Activated T-helper 9 cell treated with anti-CD3 and anti-CD28 coated beads, Interleukin-2, amount 50 U/mL, for 16 hours (primary cell): ENCODE results near the gene CNDP1.
A peak's percentile ranks its signal among the peaks of the same experiment; 100 is the strongest.
"Not testable (repeated sequence)": the region's sequence is repeated elsewhere in the genome, so short reads cannot be mapped to it uniquely, and the experiment has no call there.

Experiments used
- DNase-seq: peaks from one replicate; pipeline ENCODE4 v3.0.0-alpha.2; 2020; ENCODE audit warnings: low read depth

CNDP1 gene

DNA sequence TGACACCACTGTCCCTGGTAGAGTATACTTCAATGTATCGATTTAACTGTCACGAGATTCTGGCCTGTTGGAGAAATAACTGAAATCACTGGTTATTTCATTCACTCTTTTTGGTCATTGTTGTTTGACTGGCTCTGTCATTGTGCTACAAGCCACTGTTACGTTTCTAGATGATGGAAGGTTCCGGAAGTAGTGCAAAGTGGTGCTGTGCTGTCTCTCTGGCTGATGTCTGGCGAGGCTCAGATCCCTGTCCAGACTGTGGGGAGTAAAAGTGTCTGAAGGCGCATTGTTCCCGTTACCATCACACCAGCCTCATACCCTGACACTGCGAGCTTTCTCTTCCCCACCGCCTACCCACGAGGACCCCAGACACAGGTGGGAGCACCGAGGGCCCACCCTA, 11.7 kb downstream of the CNDP1 start:
- DNase-seq: no peak

DNA sequence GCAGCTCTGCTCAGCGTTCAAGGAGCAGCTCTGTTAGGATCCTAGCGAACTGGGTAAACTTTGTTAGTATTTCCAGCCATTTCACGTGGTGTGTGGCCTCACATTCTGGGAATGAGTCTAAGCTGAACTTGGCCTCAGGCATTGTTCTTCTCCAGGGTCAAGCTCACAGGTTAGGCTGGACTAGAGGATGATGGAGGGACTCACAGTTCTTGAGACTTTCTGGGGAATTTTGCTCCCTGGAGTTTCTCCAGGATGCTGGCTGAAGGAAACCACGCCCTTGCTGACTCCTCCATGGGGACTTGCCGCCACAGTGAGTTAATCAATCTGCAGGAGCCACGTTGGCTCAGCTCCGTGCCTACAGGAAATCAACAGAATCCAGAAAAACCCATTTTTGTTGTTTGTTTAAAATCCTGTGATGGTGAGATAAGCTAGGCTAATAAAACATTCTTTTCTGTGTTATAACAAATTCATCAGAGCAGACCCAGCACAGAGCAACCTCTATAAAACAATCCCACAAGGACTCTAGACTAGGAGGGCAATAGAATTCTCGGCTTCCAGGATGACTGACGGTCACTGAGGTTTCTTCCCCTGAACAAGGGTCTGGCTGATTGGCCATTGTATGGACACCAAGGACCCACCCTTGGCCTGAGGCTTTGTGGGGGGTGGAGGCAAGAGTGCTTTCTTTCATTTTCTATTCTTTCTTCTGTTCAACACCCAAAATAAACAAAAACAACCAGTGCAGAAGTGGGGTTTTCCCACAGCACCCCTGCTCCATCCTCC, 12.6 kb downstream of the CNDP1 start:
- DNase-seq: no peak

DNA sequence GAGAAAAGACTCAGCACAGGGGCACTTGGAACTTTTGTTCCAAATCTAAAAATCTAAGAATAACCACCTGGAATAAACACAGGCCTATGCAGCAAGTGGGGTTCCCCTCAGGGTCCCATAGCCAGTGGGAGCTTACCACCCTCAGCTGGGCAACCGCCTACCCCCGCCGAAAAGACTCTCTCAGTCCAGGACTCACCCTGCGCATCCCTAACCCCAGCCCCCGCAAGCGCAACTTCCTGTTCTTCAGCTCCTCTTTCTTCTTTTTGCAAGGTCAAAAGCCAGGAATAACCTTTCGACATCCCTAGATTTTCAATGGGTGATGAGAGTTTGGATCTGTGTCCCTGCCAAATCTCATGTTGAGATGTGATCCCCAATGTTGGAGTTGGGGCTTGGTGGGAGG, 13.6 kb downstream of the CNDP1 start:
- no peak for DNase-seq

DNA sequence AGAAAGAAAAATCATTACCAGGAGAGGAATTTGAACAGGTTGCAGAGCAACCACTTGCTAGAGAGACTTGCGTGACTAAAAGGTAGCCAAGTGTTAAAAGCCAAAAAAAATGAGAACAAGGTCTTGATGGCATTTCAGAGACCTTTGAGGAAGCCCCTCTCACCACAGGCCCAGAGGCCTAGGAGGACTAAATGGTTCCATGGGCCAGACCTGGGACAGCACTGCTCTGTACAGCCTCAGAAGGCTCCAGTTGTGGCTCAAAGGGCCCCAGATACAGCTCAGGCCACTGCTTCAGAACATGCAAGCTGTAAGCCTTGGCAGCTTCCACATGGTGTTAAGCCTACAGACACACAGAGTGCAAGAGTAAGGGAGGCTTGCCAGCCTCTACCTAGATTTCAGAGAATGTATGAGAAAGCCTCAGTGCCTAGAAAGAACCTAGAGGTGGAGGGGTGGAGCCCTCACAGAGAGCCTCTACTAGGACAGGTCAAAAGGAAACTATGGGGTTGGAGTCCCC, 15.3 kb downstream of the CNDP1 start:
- no peak for DNase-seq

DNA sequence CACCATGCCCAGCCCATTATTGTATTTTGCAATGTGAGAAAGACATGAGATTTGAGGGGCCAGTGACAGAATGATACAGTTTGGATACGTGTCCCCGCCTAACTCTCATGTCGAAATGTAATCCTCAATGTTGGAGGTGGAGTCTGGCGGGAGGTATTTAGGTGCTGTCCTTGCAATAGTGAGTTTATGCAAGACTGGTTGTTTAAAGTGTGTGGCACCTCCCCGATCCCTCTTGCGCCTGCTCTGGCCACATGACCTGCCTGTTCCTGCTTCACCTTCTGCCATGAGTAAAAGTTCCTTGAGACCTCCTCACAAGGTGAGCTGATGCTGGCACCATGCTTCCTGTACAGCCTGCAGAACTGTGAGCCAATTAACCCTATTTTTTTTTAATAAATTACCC, 16.6 kb downstream of the CNDP1 start:
- no peak for DNase-seq

DNA sequence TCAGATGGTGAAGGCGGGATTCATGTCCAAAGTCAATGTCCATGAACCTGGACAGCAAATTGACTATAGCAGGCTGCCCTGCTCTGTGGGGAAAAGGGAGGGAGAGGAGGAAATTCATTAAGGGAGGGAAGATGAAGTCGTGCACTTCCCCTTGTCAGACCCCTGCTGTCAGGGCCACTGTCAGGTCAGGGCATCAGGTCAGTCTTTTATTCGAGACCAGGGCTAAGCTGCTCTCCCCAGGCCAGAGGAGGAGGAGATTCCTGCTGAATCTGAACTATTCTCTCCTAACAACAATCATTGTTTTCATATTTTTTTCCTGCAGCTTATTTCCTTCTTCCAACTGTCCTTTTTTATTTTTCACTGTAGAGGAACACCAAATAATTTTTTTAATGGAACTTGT, 17.2 kb downstream of the CNDP1 start:
- no peak for DNase-seq

DNA sequence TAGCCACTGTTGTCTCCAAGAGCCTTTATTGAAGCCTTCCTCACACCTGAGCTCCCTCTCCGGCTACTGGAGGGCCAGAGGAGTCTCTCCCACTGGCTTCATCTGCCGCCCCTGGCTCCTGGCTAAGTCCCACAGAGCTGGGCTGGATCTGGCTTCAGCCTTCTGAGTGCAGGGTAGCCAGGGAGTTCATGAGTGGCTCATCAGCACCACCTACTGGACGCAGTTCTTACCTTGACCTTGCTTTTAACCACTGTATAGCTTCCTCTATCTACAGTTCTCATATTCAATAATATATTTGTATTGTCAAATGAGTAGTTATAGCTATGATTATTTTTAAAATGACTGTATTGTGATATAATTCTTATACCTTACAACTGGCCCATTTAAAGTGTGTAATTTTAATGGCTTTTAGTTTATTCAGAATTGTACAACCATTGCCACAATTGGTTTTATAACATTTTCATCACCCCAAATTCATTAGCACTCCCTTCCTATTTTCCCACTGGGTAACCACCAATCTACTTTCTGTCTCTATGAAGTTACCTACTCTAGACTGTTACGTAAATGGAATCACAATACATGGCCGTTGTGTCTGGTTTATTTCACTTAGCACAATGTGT, 17.7 kb downstream of the CNDP1 start:
- DNase-seq: peak; percentile 55

DNA sequence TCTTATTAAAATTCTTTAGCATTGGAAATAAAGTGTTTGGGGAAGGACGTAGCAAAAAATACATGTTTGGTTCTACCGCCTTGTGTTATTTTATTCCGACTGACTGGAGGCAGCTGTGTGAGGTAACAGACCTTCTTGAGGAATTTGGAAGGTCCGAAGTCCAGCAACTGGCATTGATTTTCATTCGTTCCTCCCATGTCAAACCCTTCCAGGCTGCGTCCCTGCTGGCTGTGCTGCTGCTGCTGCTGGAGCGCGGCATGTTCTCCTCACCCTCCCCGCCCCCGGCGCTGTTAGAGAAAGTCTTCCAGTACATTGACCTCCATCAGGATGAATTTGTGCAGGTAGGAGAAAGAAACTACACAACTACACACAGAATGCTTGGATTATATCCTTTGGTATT, 21.8 kb downstream of the CNDP1 start:
- DNase-seq: no peak

DNA sequence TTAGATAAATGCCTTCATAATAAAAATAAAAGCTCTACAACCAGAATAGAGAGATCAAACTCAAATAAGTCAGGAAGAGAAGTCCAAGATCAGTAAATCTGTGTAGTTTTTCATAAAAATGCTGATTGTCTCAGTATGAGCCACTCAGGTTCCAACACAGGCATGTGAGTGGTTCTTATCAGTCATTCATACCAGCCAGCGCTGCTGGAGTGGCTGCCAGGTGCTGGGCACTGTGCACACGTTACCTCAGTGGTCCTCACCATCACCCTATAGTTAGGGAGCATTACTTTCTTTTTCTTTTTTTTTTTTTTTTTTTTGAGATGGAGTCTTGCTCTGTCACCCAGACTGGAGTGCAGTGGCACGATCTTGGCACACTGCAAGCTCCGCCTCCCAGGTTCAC, 23.8 kb downstream of the CNDP1 start:
- DNase-seq: no peak

DNA sequence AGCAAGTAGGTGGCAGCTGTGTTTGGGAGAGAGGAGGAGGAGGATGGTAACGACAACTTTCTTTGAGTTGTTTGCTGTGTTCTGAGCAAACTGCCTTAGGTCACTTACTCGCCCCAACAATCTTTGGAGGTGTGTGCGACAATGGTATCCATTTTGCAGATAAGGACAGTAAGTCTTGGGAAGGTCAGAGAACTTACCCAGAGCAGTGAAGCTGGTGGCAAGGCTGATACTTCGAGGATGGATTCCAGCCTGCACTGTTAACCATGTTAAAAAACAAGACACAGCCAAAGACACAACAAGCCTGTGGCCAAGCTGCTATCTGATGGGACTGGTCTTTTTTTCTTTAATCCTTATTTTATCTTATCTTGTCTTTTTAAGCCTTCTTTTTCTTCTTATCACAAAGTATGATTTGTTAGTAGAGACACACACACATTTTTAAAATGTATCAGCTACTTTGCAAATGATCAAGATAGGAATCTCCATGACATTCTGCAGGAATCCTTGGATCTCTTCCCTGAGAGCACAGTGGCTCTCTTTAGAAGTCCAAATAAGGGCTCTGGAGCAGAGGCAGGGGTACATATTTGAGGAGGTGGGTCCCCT, 27.9 kb downstream of the CNDP1 start:
- no peak for DNase-seq

DNA sequence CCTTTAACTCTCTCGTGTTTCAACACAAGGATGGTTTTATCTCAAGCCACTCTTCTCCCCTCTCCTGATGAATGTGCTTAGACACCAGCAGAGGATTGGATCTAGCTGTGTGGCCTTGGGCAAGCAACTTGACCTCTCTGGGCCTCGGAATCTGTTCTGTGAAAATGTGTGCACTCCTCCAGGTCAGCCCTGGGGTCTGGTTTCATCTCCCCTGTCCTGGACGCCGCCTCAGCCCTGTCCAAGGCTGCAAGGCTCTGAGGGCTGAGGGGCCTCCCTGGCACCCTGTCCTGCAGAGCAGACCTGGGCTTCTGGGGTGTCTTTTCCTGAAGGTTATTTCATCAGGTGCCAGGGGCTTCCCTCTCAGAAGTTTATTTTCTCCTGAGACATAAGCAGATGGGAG, 28.5 kb downstream of the CNDP1 start:
- no peak for DNase-seq

DNA sequence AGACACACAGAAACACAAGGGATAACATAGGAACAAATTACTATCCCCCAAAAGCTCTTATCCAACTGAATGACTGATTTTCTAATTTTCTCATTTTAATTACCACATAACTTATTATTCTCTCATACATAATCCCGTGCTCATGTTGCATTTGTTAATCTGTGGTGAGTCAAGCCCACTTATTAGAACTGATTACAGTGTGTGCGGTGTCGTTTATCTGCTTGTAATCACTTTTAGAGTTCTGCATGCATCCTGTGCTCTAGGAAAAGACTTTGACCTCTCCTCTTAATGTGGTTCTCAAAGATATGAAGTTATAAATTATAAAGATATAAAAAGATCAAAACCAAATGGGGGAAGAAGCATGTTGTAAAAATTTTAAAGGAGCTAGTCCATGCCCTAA, 29.7 kb downstream of the CNDP1 start:
- DNase-seq: no peak

DNA sequence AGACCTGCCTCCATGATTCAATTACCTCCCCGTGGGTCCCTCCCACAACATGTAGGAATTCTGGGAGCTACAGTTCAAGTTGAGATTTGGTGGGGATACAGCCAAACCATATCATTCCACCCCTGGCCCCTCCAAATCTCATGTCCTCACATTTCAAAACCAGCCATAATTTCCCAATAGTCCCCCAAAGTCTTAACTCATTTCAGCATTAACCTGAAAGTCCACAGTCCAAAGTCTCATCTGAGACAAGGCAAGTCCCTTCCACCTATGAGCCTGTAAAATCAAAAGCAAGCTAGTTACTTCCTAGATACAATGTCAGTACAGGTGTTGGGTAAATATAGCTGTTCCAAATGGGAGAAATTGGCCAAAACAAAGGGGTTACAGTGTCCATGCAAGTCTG, 30.9 kb downstream of the CNDP1 start:
- DNase-seq: not testable (repeated sequence)

DNA sequence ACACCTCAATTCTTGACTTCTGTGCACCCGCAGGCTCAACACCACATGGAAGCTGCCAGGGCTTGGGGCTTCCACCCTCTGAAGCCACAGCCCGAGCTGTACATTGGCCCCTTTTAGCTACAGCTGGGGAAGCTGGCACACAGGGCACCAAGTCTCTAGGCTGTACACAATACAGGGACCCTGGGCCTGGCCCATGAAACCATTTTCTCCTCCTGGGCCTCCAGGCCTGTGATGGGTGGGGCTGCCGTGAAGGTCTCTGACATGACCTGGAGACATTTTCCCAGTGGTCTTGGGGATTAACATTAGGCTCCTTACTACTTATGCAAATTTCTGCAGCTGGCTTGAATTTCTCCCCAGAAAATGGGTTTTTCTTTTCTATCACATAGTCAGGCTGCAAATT, 31.7 kb downstream of the CNDP1 start:
- not testable (repeated sequence) for DNase-seq

DNA sequence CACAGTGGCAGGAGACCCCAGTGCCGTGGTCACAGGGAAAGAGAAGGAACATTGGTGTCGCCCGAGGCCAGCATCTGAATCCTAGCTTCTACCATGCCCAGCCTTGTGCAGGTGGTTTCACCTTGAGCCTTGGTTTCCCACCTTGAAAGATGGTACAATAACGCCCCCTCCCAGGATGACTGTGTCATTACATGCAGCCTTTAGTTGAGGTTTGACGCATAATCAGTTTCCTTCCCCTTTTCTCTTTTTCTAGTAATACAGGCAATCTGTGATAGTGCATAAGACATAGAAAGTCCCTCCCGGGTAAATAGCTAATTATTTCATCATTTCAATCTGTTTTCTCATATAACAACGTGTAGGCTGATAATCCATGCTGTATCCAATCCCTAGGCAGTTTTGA, 33.5 kb downstream of the CNDP1 start:
- no peak for DNase-seq

DNA sequence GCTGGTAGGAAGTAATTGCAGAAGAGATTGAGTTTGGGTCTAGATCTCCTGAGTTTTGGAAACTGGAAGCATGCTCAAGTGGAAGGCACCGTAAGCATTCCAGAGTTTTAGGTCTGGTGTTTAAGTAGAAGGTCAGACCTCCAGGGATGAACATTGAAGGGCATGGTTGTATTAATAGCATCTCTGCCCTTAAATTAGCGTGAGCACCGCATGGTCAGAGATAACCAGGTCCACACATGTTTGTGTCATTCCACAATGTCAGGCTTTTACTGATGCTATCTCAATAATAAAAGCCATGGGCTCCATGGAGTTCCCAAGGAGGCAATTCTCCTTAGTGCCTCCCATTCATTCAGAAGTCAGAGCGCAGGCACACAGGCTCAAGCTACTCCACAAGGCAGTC, 35.1 kb downstream of the CNDP1 start:
- no peak for DNase-seq

DNA sequence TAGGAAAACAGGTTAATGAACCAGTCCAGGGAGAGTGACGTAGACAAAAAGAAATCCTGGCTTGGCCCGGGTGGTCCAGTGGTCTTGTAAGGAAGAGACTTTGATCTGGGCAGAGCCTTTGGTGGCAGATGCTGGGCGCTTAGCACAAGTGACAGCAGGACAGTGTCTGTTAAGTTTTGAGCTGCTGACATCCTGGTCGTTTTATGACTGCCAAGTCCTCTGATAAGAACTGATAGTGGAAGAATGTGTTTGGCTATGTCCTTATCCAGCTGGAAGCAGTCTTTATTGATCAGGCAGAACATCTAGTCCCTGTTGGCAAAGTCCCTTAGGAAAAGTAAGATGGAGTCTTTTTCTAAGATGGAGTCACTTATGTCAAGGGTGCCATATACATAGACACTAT, 36.0 kb downstream of the CNDP1 start:
- no peak for DNase-seq

DNA sequence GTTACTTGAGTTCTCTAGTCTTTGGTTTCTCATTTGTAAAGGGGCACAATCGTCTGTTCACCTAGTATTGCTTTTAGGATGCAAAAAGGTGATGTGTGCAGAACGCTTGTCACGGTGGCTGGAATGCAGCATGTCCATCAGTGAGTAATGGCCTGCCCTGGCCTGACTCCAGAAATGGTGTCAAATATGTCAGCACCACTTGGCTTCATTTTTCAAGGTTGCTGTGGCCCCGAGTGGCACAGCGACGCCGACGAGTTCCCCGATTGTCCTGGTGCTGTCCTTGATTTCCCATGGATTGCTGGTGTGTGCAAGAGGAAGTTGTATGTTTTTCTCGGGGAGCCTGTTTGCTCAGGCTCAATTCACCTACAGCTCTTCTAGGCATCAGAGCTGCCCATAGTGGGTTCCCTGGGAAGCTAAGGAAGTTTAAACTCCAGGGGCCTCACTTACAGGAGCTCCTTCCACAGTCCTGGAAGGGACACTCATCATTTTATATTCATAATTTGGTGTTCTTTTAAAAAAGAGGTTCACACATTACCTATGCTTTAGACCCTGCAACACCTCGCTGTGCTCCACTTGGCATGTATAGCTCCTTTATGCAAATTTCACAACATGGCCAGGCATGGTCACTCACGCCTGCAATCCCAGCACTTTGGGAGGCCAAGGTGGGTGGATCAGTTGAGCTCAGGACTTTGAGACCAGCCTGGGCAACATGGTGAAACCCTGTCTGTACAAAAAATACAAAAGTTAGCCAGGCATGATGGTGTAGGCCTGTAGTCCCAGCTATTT, 37.8 kb downstream of the CNDP1 start:
- DNase-seq: no peak

DNA sequence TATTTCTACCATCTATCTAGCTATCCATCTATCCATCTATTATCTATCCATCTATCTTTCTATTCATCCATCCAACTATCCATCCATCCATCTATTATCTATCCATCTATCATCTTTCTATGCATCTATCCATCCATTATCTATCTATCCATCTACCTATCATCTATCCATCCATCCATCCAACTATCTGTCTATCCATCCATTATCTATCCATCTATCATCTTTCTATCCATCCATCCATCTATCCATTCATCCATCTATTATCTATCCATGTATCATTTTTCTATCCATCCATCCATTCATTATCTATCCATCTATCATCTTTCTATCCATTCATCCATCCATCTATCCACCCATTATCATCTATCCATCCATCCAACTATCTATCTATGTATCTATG, 38.8 kb downstream of the CNDP1 start:
- DNase-seq: no peak

DNA sequence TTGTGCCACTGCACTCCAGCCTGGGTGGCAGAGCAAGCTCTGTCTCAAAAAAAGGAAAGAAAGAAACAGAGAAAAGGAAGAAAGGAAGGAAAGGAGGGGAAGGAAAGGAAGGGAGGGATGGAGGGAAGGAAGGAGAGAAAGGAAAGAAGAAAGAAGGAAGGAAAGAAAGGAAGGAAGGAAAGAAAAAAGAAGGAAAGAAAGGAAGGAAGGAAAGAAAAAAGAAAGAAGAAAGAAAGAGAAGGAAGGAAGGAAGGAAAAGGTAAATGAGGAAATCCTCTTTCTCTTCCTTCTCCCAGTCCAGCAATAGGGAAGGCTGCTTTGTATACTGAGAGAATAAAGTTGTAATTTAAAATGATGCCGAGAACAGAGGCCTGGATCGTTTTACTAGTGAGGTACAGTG, 40.6 kb downstream of the CNDP1 start:
- DNase-seq: no peak

DNA sequence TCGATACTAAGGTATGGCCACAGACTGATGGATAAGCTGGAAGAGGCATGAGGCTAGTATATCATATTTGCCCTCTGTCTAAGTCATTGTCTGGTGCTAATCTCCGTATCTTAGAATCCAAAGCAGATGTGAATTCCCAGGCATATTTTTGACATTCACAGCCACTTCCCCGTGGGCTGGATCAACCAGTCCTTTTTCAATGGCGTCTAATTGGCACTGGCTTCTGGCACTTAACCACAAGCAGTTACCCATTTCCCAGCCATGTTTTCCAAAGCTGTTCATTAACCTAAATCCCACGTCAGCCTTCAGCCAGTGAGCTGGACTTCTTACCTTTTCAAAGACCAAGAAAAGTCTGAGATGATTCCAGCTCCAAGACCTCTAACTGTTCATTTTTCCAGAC, 42.7 kb downstream of the CNDP1 start:
- DNase-seq: no peak

DNA sequence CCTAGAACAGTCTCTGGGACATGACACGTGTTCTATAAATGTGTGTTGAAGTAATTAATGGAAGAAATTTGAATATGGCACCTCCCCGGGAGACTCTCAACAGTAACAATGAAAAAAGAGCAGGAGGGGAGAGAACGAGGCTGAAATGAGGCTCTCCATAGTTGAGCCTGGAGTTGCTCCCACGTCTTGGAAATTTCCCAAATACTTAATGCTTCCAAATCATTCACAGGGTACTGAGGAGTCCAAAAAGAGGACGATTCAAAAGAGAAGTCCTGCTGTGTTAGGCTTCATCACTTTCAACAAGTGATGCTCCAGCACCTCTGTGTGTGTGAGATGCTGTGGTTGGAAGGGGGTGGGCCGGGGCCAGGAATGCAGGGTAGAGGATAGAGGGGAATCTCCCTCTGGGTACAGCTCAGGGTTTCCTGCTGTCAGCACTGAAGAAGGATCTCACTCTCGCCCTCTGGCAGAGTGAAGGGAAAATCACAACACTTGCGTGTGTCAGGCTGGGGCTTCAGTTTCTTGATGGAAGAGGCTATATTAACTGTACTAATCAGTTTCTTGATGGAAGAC, 45.3 kb downstream of the CNDP1 start:
- no peak for DNase-seq
